ENCODE measurements around the gene ZNRF3. TPM values are rescaled to one million over a fixed set of nuclear protein-coding genes. Genes with fewer than 3 reads are reported as not detected.
A peak's percentile ranks its signal among the peaks of the same experiment; 100 is the strongest.

Gene ZNRF3
- polyA plus RNA-seq, 3 donors: 0.13 TPM; not detected in 2

- H4K20me1 ChIP-seq (ENCODE audit: insufficient read depth, low read length): no peaks in the 10 kb centered on the region
- WGBS (ENCODE audit: insufficient coverage): 23% methylated on average over 15 of the region's 18 CpGs
- Mint-ChIP-seq H3K9me3 (peaks cover 0 to 9% (median 0%) of the 10 kb centered on the region in 7 donors), H3K27me3 (ENCODE audit: low read depth in 3 of 3) (peaks cover 36 to 49% (median 47%) of the 10 kb centered on the region in 3 donors), H3K27ac (peak overlapping the region in 2 of 7 donors; percentile 43 to 77), H3K36me3 (peaks cover 0 to 11% of the 10 kb centered on the region in 2 donors), H3K4me3 (peak overlapping the region in 1 of 2 donors; percentile 71), H3K4me1 (peaks cover 15% of the 10 kb centered on the region)
- no peaks in the 10 kb centered on the region for H3K36me3 ChIP-seq (replicated peaks in 1 of 2; ENCODE audit: control insufficient read depth in 1 of 2, insufficient read depth in 2 of 2, low read length in 2 of 2)
- no peak overlapping the region for H3K9ac ChIP-seq (ENCODE audit: insufficient read depth, low read length, poor library complexity, severe bottlenecking)
- H3K4me3 ChIP-seq (replicated peaks in 1 of 3; ENCODE audit: low read depth in 2 of 3, low read length in 3 of 3): no peak overlapping the region
- no peak for TF ChIP-seq CTCF (IDR thresholded peaks at IDR 0.05)
- no peaks in the 10 kb centered on the region for H3K79me2 ChIP-seq (ENCODE audit: insufficient read depth, low read length)
- peaks cover 30 to 37% of the 10 kb centered on the region in 2 donors for H3K27me3 ChIP-seq (ENCODE audit: control insufficient read depth in 2 of 2, insufficient read depth in 2 of 2, low read length in 2 of 2)
- peak in 2 of 3 donors; percentile 1 to 49 for DNase-seq
- H3K9me3 ChIP-seq (replicated peaks in 1 of 2; ENCODE audit: control insufficient read depth in 1 of 2, insufficient read depth in 1 of 2, low read length in 2 of 2): peaks cover 0 to 7% of the 10 kb centered on the region in 2 donors
- no peak overlapping the region for H2AFZ ChIP-seq (ENCODE audit: insufficient read depth, low read depth, low read length, poor library complexity, severe bottlenecking)
- H3K27ac ChIP-seq (ENCODE audit: low read depth in 1 of 2, low read length in 2 of 2): no peak overlapping the region
- no peak overlapping the region for H3K4me2 ChIP-seq (replicated peaks; ENCODE audit: extremely low read depth, low read length, poor library complexity, severe bottlenecking)
- intact Hi-C loops (cut with micrococcal nuclease): no loop called here
- peaks cover 7 to 9% of the 10 kb centered on the region in 2 donors for H3K4me1 ChIP-seq (ENCODE audit: control insufficient read depth in 1 of 2, insufficient read depth in 2 of 2, low read length in 2 of 2)
Observed at GRCh38 chr22:29031227-29032011, 148.0 kb downstream of the ZNRF3 start.

GRCh38 chr22:29032014-29032475 is 148.7 kb downstream of the ZNRF3 start:
- Histone ChIP-seq H3K4me2 (replicated peaks; ENCODE audit: extremely low read depth, low read length, poor library complexity, severe bottlenecking) (no peak overlapping the region), H3K79me2 (ENCODE audit: insufficient read depth, low read length) (no peaks in the 10 kb centered on the region), H3K27ac (ENCODE audit: low read depth in 1 of 2, low read length in 2 of 2) (no peak overlapping the region), H3K4me1 (ENCODE audit: control insufficient read depth in 1 of 2, insufficient read depth in 2 of 2, low read length in 2 of 2) (peaks cover 7 to 9% of the 10 kb centered on the region in 2 donors), H3K9ac (ENCODE audit: insufficient read depth, low read length, poor library complexity, severe bottlenecking) (no peak overlapping the region), H3K36me3 (replicated peaks in 1 of 2; ENCODE audit: control insufficient read depth in 1 of 2, insufficient read depth in 2 of 2, low read length in 2 of 2) (no peaks in the 10 kb centered on the region), H3K27me3 (ENCODE audit: control insufficient read depth in 2 of 2, insufficient read depth in 2 of 2, low read length in 2 of 2) (peaks cover 30 to 37% of the 10 kb centered on the region in 2 donors), H3K9me3 (replicated peaks in 1 of 2; ENCODE audit: control insufficient read depth in 1 of 2, insufficient read depth in 1 of 2, low read length in 2 of 2) (peaks cover 0 to 7% of the 10 kb centered on the region in 2 donors), H2AFZ (ENCODE audit: insufficient read depth, low read depth, low read length, poor library complexity, severe bottlenecking) (no peak overlapping the region), H4K20me1 (ENCODE audit: insufficient read depth, low read length) (no peaks in the 10 kb centered on the region), H3K4me3 (replicated peaks in 1 of 3; ENCODE audit: low read depth in 2 of 3, low read length in 3 of 3) (no peak overlapping the region)
- Mint-ChIP-seq H3K9me3 (peaks cover 0 to 9% (median 0%) of the 10 kb centered on the region in 7 donors), H3K27me3 (ENCODE audit: low read depth in 3 of 3) (peaks cover 36 to 49% (median 47%) of the 10 kb centered on the region in 3 donors), H3K27ac (no peak overlapping the region), H3K4me1 (peaks cover 15% of the 10 kb centered on the region), H3K36me3 (peaks cover 0 to 11% of the 10 kb centered on the region in 2 donors), H3K4me3 (peak overlapping the region in 1 of 2 donors; percentile 35)
- 93% methylated on average over 8 of the region's 8 CpGs for WGBS (ENCODE audit: insufficient coverage)
- intact Hi-C loops (cut with micrococcal nuclease): no loop called here
- no peak for DNase-seq
- no peak for TF ChIP-seq CTCF (IDR thresholded peaks at IDR 0.05)
